ENCODE measurements around the gene PPP4R4.
A peak's percentile ranks its signal among the peaks of the same experiment; 100 is the strongest.

Gene PPP4R4, protein sequence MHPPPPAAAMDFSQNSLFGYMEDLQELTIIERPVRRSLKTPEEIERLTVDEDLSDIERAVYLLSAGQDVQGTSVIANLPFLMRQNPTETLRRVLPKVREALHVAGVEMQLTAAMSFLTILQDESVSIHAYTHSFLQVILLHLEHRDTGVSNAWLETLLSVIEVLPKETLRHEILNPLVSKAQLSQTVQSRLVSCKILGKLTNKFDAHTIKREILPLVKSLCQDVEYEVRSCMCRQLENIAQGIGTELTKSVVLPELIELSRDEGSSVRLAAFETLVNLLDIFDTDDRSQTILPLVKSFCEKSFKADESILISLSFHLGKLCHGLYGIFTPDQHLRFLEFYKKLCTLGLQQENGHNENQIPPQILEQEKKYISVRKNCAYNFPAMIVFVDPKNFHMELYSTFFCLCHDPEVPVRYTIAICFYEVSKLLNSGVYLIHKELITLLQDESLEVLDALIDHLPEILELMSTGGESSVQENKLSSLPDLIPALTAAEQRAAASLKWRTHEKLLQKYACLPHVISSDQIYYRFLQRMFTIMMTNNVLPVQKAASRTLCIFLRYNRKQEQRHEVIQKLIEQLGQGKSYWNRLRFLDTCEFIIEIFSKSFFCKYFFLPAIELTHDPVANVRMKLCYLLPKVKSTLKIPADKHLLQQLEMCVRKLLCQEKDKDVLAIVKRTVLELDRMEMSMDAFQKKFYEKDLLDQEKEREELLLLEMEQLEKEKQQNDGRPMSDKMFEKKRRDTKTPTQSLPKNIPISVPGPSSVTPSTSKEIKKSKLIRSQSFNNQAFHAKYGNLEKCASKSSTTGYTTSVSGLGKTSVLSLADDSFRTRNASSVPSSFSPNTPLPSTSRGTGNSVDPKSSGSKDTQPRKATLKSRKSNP

DNA sequence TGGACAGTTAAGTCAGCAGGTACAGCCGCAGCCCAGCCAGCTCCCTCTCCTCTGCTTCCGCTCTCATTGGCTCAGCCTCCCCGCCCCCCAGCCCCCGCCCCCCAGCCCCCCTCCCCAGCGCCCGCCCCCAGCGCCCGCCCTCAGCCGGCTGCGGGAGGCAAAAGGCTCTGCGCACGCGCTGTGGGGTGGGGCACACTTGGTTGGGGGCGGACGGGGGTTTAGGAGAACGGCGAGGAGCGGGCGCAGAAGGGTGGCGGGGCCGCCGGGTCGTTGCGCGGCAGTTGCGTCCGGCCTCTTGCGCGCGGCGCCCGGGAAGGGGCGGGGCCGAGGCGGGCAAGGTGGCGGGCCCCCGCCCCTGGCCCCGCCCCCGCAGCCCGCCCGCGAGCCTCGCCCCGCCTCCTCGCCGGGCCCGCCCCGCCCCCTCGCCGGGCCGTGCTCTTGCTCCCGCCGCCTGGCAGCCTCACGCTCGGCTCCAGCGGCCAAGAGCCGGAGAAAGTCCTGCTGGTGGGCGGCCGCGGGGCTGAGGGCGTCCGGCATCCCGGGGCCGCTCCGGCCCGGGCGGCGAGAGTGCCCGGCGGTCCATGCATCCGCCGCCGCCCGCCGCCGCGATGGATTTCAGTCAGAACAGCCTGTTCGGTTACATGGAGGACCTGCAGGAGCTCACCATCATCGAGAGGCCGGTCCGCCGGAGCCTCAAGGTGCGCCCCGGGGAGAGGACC, at the start of gene PPP4R4:
PPP4R4 (plus strand) TSS at position 438 of the 719 bp plus-strand sequence; CDS start at position 582, 144 bp downstream.
- Histone ChIP-seq H3K27me3 (ENCODE audit: control insufficient read depth in 2 of 2, insufficient read depth in 2 of 2, low read length in 2 of 2) (peaks cover 34 to 41% of the 10 kb centered on the region in 2 donors), H3K9me3 (ENCODE audit: control insufficient read depth in 2 of 2, low read length in 2 of 2) (no peaks in the 10 kb centered on the region), H3K36me3 (ENCODE audit: control insufficient read depth in 2 of 2, insufficient read depth in 2 of 2, low read length in 2 of 2) (no peaks in the 10 kb centered on the region), H3K4me3 (ENCODE audit: low read length in 2 of 2) (peak within 1 kb of the TSS; percentile 57 to 65), H3K4me1 (ENCODE audit: control insufficient read depth in 2 of 2, insufficient read depth in 2 of 2, low read length in 2 of 2) (peaks cover 0 to 2% of the 10 kb centered on the region in 2 donors), H3K9ac (ENCODE audit: low read depth in 1 of 2, low read length in 2 of 2) (peak within 1 kb of the TSS; percentile 47 to 54), H3K27ac (ENCODE audit: low read depth in 2 of 2, low read length in 2 of 2) (no peak within 1 kb of the TSS)

DNA sequence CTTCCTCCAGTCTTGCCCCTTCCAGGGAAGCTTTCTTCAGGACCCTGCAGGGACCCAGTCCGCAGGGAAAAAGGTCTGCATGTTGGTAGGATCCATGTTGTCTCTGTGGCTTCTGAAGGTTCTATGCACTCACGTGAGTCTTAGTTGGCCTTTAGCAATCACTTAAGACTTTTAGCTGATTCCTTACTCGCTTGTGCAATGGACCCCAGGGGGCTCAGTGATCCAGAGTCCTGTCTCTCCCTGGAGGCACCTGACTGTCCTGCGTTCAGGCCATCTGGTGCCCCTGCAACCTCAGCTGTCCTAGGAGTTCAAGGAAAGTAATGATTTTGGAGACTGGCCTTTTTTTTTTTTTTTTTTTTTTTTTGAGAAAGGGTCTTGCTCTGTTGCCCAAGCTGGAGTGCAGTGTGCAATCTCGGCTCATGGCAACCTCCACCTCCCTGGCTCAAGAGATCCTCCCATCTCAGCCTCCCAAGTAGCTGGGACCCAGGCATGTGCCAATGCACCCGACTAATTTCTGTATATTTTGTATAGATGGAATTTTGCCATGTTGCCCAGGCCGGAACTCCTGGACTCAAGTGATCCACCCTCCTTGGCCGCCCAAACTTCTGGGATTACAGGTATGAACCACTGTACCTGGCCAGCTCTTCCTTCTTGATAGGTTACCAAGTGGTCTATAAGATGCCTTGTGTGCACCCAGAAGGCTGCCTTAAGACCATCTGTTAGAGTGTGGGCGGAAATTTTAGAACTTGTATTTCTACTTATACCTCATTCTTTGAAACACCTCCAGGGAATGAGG, 49.3 kb upstream of the PPP4R4 start:
- Histone ChIP-seq H3K4me3 (ENCODE audit: low read length in 2 of 2) (no peak overlapping the region), H3K36me3 (ENCODE audit: control insufficient read depth in 2 of 2, insufficient read depth in 2 of 2, low read length in 2 of 2) (peaks cover 0 to 3% of the 10 kb centered on the region in 2 donors), H3K9ac (ENCODE audit: low read depth in 1 of 2, low read length in 2 of 2) (no peak overlapping the region), H3K27me3 (ENCODE audit: control insufficient read depth in 2 of 2, insufficient read depth in 2 of 2, low read length in 2 of 2) (no peaks in the 10 kb centered on the region), H3K27ac (ENCODE audit: low read depth in 2 of 2, low read length in 2 of 2) (no peak overlapping the region), H3K4me1 (ENCODE audit: control insufficient read depth in 2 of 2, insufficient read depth in 2 of 2, low read length in 2 of 2) (peaks cover 2% of the 10 kb centered on the region in 2 donors), H3K9me3 (ENCODE audit: control insufficient read depth in 2 of 2, low read length in 2 of 2) (peaks cover 0 to 2% of the 10 kb centered on the region in 2 donors)

GRCh38 chr14:94125659-94126418, 48.3 kb upstream of the PPP4R4 start:
- H3K4me3 ChIP-seq (ENCODE audit: low read length in 2 of 2), result no peak overlapping the region
- H3K27me3 ChIP-seq (ENCODE audit: control insufficient read depth in 2 of 2, insufficient read depth in 2 of 2, low read length in 2 of 2), result no peaks in the 10 kb centered on the region
- peaks cover 0 to 3% of the 10 kb centered on the region in 2 donors for H3K36me3 ChIP-seq (ENCODE audit: control insufficient read depth in 2 of 2, insufficient read depth in 2 of 2, low read length in 2 of 2)
- no peaks in the 10 kb centered on the region for H3K9me3 ChIP-seq (ENCODE audit: control insufficient read depth in 2 of 2, low read length in 2 of 2)
- peaks cover 3 to 4% of the 10 kb centered on the region in 2 donors for H3K4me1 ChIP-seq (ENCODE audit: control insufficient read depth in 2 of 2, insufficient read depth in 2 of 2, low read length in 2 of 2)
- H3K27ac ChIP-seq (ENCODE audit: low read depth in 2 of 2, low read length in 2 of 2), result no peak overlapping the region
- no peak overlapping the region for H3K9ac ChIP-seq (ENCODE audit: low read depth in 1 of 2, low read length in 2 of 2)

GRCh38 chr14:94126419-94126677, 47.8 kb upstream of the PPP4R4 start:
- no peak overlapping the region for H3K27ac ChIP-seq (ENCODE audit: low read depth in 2 of 2, low read length in 2 of 2)
- no peak overlapping the region for H3K4me3 ChIP-seq (ENCODE audit: low read length in 2 of 2)
- H3K9ac ChIP-seq (ENCODE audit: low read depth in 1 of 2, low read length in 2 of 2), result no peak overlapping the region
- peaks cover 0 to 3% of the 10 kb centered on the region in 2 donors for H3K36me3 ChIP-seq (ENCODE audit: control insufficient read depth in 2 of 2, insufficient read depth in 2 of 2, low read length in 2 of 2)
- peaks cover 3 to 4% of the 10 kb centered on the region in 2 donors for H3K4me1 ChIP-seq (ENCODE audit: control insufficient read depth in 2 of 2, insufficient read depth in 2 of 2, low read length in 2 of 2)
- H3K27me3 ChIP-seq (ENCODE audit: control insufficient read depth in 2 of 2, insufficient read depth in 2 of 2, low read length in 2 of 2), result no peaks in the 10 kb centered on the region
- H3K9me3 ChIP-seq (ENCODE audit: control insufficient read depth in 2 of 2, low read length in 2 of 2), result no peaks in the 10 kb centered on the region

DNA sequence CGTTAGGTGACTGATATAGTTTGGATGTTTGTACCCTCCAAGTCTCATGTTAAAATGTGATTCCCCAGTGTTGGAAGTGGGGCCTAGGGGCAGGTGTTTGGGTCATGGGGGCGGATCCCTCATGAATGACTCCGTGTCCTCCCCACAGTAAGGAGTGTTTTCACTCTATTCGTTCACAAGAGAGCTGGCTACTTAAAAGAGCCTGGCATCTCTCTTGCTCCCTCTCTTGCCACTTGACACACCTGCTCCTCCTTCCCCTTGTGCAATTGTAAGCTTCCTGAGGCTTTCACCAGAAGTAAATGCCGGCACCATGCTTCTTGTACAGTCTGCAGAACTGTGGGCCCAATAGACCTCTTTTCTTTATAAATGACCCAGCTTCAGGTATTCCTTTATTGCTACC, 47.3 kb upstream of the PPP4R4 start:
- Histone ChIP-seq H3K9ac (ENCODE audit: low read depth in 1 of 2, low read length in 2 of 2) (no peak overlapping the region), H3K4me1 (ENCODE audit: control insufficient read depth in 2 of 2, insufficient read depth in 2 of 2, low read length in 2 of 2) (peaks cover 3 to 4% of the 10 kb centered on the region in 2 donors), H3K4me3 (ENCODE audit: low read length in 2 of 2) (no peak overlapping the region), H3K27ac (ENCODE audit: low read depth in 2 of 2, low read length in 2 of 2) (no peak overlapping the region), H3K27me3 (ENCODE audit: control insufficient read depth in 2 of 2, insufficient read depth in 2 of 2, low read length in 2 of 2) (no peaks in the 10 kb centered on the region), H3K36me3 (ENCODE audit: control insufficient read depth in 2 of 2, insufficient read depth in 2 of 2, low read length in 2 of 2) (peaks cover 0 to 3% of the 10 kb centered on the region in 2 donors), H3K9me3 (ENCODE audit: control insufficient read depth in 2 of 2, low read length in 2 of 2) (no peaks in the 10 kb centered on the region)

GRCh38 chr14:94127330-94127729, 46.8 kb upstream of the PPP4R4 start:
- H3K36me3 ChIP-seq (ENCODE audit: control insufficient read depth in 2 of 2, insufficient read depth in 2 of 2, low read length in 2 of 2), result peaks cover 0 to 3% of the 10 kb centered on the region in 2 donors
- no peaks in the 10 kb centered on the region for H3K9me3 ChIP-seq (ENCODE audit: control insufficient read depth in 2 of 2, low read length in 2 of 2)
- no peak overlapping the region for H3K9ac ChIP-seq (ENCODE audit: low read depth in 1 of 2, low read length in 2 of 2)
- peaks cover 3 to 4% of the 10 kb centered on the region in 2 donors for H3K4me1 ChIP-seq (ENCODE audit: control insufficient read depth in 2 of 2, insufficient read depth in 2 of 2, low read length in 2 of 2)
- no peaks in the 10 kb centered on the region for H3K27me3 ChIP-seq (ENCODE audit: control insufficient read depth in 2 of 2, insufficient read depth in 2 of 2, low read length in 2 of 2)
- H3K4me3 ChIP-seq (ENCODE audit: low read length in 2 of 2), result no peak overlapping the region
- no peak overlapping the region for H3K27ac ChIP-seq (ENCODE audit: low read depth in 2 of 2, low read length in 2 of 2)

GRCh38 chr14:94128216-94128839, 45.8 kb upstream of the PPP4R4 start:
- Histone ChIP-seq H3K9me3 (ENCODE audit: control insufficient read depth in 2 of 2, low read length in 2 of 2) (no peaks in the 10 kb centered on the region), H3K4me3 (ENCODE audit: low read length in 2 of 2) (peak overlapping the region in 1 of 2 donors; percentile 85), H3K36me3 (ENCODE audit: control insufficient read depth in 2 of 2, insufficient read depth in 2 of 2, low read length in 2 of 2) (peaks cover 0 to 3% of the 10 kb centered on the region in 2 donors), H3K4me1 (ENCODE audit: control insufficient read depth in 2 of 2, insufficient read depth in 2 of 2, low read length in 2 of 2) (peaks cover 3 to 4% of the 10 kb centered on the region in 2 donors), H3K27ac (ENCODE audit: low read depth in 2 of 2, low read length in 2 of 2) (no peak overlapping the region), H3K9ac (ENCODE audit: low read depth in 1 of 2, low read length in 2 of 2) (no peak overlapping the region), H3K27me3 (ENCODE audit: control insufficient read depth in 2 of 2, insufficient read depth in 2 of 2, low read length in 2 of 2) (no peaks in the 10 kb centered on the region)

DNA sequence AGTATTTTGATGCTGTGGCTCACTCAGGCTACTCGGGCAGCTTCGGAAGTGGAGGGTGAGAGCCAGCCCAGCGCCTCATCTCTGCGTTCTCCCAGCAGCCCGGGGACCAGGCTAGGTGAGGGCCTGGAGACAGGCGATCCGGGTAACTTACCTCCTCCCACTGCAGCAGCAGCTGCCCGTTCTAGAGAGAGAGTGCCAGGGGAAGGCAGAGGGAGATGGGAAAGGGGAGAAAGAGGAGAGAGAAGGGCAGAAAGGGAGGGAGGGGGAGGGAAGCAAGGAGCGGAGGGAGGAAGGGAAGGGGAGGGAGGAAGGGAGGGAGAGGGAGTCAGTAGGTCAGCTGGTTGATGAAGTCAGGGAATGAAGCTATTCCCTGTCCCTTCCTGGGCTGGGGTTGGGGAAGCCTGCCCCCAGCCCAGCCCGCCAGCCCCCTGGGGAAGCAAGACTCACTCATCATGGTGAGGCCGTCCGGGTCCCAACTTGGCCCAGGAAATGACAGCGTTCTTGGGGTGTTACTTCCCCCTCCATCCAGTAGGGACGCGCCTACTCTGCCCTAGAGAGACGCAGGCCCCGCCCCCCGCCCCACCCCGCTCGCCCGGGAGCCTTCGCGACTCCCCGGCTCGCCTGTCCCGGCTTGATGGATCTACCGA, 44.9 kb upstream of the PPP4R4 start, which contains the start of gene IFI27L2:
IFI27L2 (minus strand) TSS at position 494 of the 647 bp plus-strand sequence; CDS start at position 454, 40 bp downstream.
- Histone ChIP-seq H3K9me3 (ENCODE audit: control insufficient read depth in 2 of 2, low read length in 2 of 2) (no peaks in the 10 kb centered on the region), H3K4me3 (ENCODE audit: low read length in 2 of 2) (peak within 1 kb of the TSS; percentile 76 to 85), H3K36me3 (ENCODE audit: control insufficient read depth in 2 of 2, insufficient read depth in 2 of 2, low read length in 2 of 2) (peaks cover 0 to 3% of the 10 kb centered on the region in 2 donors), H3K9ac (ENCODE audit: low read depth in 1 of 2, low read length in 2 of 2) (peak within 1 kb of the TSS; percentile 64 to 73), H3K27ac (ENCODE audit: low read depth in 2 of 2, low read length in 2 of 2) (peak within 1 kb of the TSS; percentile 52 to 69), H3K27me3 (ENCODE audit: control insufficient read depth in 2 of 2, insufficient read depth in 2 of 2, low read length in 2 of 2) (no peaks in the 10 kb centered on the region), H3K4me1 (ENCODE audit: control insufficient read depth in 2 of 2, insufficient read depth in 2 of 2, low read length in 2 of 2) (peaks cover 3 to 4% of the 10 kb centered on the region in 2 donors)

All from mucosa of rectum (tissue), 2 donors.